A673 (cell line): ENCODE measurements around the gene CNTN5.

Experiments used
- CTCF ChIP-seq: fragments of 300-800, 200-600 bp; sonication (generic); conservative IDR thresholded peaks from 2 replicates; pipeline ENCODE4 v1.5.1; 2017; ENCODE audit warnings: low read depth, mild to moderate bottlenecking, antibody characterized with exemption, low read length, moderate library complexity, mixed read lengths
- EZH2 ChIP-seq: fragments of 200-600 bp; sonication (generic); IDR thresholded peaks from 2 replicates; pipeline ENCODE4 v1.6.1; 2017; ENCODE audit warnings: borderline replicate concordance, low read depth, mild to moderate bottlenecking, mixed read lengths, antibody characterized with exemption, low read length; ENCODE audit not compliant: poor library complexity, severe bottlenecking

GRCh38 chr11:99351624-99352023 lies 330.9 kb downstream of the CNTN5 start:
- TF ChIP-seq CTCF, result no peak
- no peak for TF ChIP-seq EZH2
